WTC11 (cell line): ENCODE measurements around the gene SLC37A1. TPM values are rescaled to one million over a fixed set of nuclear protein-coding genes. Genes with fewer than 3 reads are reported as not detected.
A peak's percentile ranks its signal among the peaks of the same experiment; 100 is the strongest.

Source experiments
- ATAC-seq: fragments of 200-7000 bp; cut with Tn5 transposase; 2 replicates; pipeline ENCODE4 v1.10.0; 2021; ENCODE audit warnings: mild to moderate bottlenecking, moderate library complexity
- CTCF ChIA-PET: fragments of 300-600 bp; sonication (Branson Sonifier 250); formaldehyde crosslinking; loops from one replicate; lab custom pipeline; 2021; ENCODE audit warnings: antibody characterized with exemption; lab: Charles Lee
- POLR2A ChIA-PET: fragments of 350-600 bp; sonication (Branson Sonifier 250); formaldehyde crosslinking; loops from one replicate; lab custom pipeline; 2021; ENCODE audit warnings: antibody characterized with exemption; lab: Charles Lee
- DNase-seq: peaks from one replicate; pipeline ENCODE4 v3.0.0; 2021; ENCODE audit warnings: low spot score
- H3K27ac Mint-ChIP-seq: 2 replicates; pipeline ENCODE4 v1.8.0; 2021; ENCODE audit warnings: mixed read lengths
- H3K27me3 Mint-ChIP-seq: 2 replicates; pipeline ENCODE4 v1.8.0; 2021; ENCODE audit warnings: low read depth, mild to moderate bottlenecking, moderate library complexity, mixed read lengths
- H3K36me3 Mint-ChIP-seq: 2 replicates; pipeline ENCODE4 v1.8.0; 2021; ENCODE audit warnings: mixed read lengths
- H3K4me1 Mint-ChIP-seq: 2 replicates; pipeline ENCODE4 v1.8.0; 2022; ENCODE audit warnings: mixed read lengths
- H3K4me3 Mint-ChIP-seq: 2 replicates; pipeline ENCODE4 v1.8.0; 2021; ENCODE audit warnings: mild to moderate bottlenecking, moderate library complexity, mixed read lengths
- H3K9me3 Mint-ChIP-seq: 2 replicates; pipeline ENCODE4 v1.8.0; 2021; ENCODE audit warnings: mixed read lengths
- CREB1 ChIP-seq: sonication (generic); formaldehyde crosslinking; IDR thresholded peaks from 2 replicates; pipeline ENCODE4 v1.8.0; 2023; ENCODE audit warnings: mild to moderate bottlenecking, missing genetic modification reagents
- FOXP1 ChIP-seq: sonication (generic); formaldehyde crosslinking; IDR thresholded peaks from 2 replicates; pipeline ENCODE4 v1.8.0; 2022; ENCODE audit warnings: missing genetic modification reagents, mild to moderate bottlenecking, moderate library complexity, borderline replicate concordance
- GABPB1 ChIP-seq: sonication (generic); formaldehyde crosslinking; IDR thresholded peaks from 2 replicates; pipeline ENCODE4 v1.8.1; 2023; ENCODE audit warnings: mild to moderate bottlenecking, missing genetic modification reagents
- GRHL2 ChIP-seq: fragments of 250-450 bp; sonication (Bioruptor Pico); IDR thresholded peaks from 2 replicates; pipeline ENCODE4 v1.8.0; 2022; ENCODE audit warnings: mild to moderate bottlenecking, moderate library complexity; ENCODE audit not compliant: insufficient replicate concordance, severe bottlenecking
- NFYB ChIP-seq: sonication (generic); formaldehyde crosslinking; conservative IDR thresholded peaks from 2 replicates; pipeline ENCODE4 v1.8.0; 2022; ENCODE audit warnings: low read depth, missing genetic modification reagents
- TCF7 ChIP-seq: sonication (generic); formaldehyde crosslinking; IDR thresholded peaks from 2 replicates; pipeline ENCODE4 v1.8.0; 2022; ENCODE audit warnings: mild to moderate bottlenecking, low read depth, missing genetic modification reagents, moderate library complexity
- ZNF219 ChIP-seq: sonication (generic); formaldehyde crosslinking; IDR thresholded peaks from 2 replicates; pipeline ENCODE4 v1.8.0; 2023; ENCODE audit warnings: missing genetic modification reagents, mild to moderate bottlenecking, borderline replicate concordance
- ZNF396 ChIP-seq: fragments of 250-450 bp; sonication (Bioruptor Pico); IDR thresholded peaks from 2 replicates; pipeline ENCODE4 v1.8.0; 2021; ENCODE audit warnings: mild to moderate bottlenecking, moderate library complexity, borderline replicate concordance
- total RNA-seq: library from RNA; stranded (reverse); gene quantifications from 3 replicates; pipeline ENCODE4 v1.2.3, GENCODE V29; 2021
- TF ChIP-seq, protein P1 (sequence below): fragments of 250-450 bp; sonication (Bioruptor Pico); IDR thresholded peaks from 2 replicates; pipeline ENCODE4 v1.9.0; 2021; ENCODE audit warnings: mild to moderate bottlenecking, borderline replicate concordance
- TF ChIP-seq, protein P2 (sequence below): fragments of 250-450 bp; sonication (Bioruptor Pico); IDR thresholded peaks from 2 replicates; pipeline ENCODE4 v1.8.0; 2021; ENCODE audit warnings: mild to moderate bottlenecking
- TF ChIP-seq, protein P3 (sequence below): sonication (generic); formaldehyde crosslinking; IDR thresholded peaks from 2 replicates; pipeline ENCODE4 v1.8.1; 2023; ENCODE audit warnings: mild to moderate bottlenecking, missing genetic modification reagents, borderline replicate concordance

Gene SLC37A1
- total RNA-seq, 1 experiment from 2014 or later, result 22.7 TPM

DNA sequence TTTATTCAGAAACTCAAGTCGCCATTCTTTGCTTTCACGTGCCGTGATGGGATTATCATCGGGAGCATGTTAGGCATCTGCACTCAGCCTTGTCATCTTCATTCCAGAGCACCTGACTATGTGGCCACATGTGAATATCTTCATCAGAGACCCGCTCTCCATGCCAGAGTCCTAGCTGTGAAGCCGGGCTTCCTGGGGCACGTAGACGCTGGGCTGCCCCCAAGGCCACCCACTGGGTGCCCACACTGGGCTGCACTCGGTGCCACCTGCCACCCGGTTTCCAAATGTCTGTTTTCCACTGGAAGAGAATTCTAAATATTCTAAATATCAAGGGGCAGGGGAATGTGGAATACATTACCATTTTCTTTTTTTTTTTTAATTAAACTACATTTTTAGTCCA is 43.8 kb downstream of the SLC37A1 start (continued):
- TF ChIP-seq, protein P1, sequence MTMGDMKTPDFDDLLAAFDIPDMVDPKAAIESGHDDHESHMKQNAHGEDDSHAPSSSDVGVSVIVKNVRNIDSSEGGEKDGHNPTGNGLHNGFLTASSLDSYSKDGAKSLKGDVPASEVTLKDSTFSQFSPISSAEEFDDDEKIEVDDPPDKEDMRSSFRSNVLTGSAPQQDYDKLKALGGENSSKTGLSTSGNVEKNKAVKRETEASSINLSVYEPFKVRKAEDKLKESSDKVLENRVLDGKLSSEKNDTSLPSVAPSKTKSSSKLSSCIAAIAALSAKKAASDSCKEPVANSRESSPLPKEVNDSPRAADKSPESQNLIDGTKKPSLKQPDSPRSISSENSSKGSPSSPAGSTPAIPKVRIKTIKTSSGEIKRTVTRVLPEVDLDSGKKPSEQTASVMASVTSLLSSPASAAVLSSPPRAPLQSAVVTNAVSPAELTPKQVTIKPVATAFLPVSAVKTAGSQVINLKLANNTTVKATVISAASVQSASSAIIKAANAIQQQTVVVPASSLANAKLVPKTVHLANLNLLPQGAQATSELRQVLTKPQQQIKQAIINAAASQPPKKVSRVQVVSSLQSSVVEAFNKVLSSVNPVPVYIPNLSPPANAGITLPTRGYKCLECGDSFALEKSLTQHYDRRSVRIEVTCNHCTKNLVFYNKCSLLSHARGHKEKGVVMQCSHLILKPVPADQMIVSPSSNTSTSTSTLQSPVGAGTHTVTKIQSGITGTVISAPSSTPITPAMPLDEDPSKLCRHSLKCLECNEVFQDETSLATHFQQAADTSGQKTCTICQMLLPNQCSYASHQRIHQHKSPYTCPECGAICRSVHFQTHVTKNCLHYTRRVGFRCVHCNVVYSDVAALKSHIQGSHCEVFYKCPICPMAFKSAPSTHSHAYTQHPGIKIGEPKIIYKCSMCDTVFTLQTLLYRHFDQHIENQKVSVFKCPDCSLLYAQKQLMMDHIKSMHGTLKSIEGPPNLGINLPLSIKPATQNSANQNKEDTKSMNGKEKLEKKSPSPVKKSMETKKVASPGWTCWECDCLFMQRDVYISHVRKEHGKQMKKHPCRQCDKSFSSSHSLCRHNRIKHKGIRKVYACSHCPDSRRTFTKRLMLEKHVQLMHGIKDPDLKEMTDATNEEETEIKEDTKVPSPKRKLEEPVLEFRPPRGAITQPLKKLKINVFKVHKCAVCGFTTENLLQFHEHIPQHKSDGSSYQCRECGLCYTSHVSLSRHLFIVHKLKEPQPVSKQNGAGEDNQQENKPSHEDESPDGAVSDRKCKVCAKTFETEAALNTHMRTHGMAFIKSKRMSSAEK, result no peak
- TF ChIP-seq GABPB1 (CRISPR knock-in tag), result no peak
- no peak for TF ChIP-seq CREB1 (CRISPR knock-in tag)
- TF ChIP-seq, protein P2, sequence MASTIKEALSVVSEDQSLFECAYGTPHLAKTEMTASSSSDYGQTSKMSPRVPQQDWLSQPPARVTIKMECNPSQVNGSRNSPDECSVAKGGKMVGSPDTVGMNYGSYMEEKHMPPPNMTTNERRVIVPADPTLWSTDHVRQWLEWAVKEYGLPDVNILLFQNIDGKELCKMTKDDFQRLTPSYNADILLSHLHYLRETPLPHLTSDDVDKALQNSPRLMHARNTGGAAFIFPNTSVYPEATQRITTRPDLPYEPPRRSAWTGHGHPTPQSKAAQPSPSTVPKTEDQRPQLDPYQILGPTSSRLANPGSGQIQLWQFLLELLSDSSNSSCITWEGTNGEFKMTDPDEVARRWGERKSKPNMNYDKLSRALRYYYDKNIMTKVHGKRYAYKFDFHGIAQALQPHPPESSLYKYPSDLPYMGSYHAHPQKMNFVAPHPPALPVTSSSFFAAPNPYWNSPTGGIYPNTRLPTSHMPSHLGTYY, result no peak

DNA sequence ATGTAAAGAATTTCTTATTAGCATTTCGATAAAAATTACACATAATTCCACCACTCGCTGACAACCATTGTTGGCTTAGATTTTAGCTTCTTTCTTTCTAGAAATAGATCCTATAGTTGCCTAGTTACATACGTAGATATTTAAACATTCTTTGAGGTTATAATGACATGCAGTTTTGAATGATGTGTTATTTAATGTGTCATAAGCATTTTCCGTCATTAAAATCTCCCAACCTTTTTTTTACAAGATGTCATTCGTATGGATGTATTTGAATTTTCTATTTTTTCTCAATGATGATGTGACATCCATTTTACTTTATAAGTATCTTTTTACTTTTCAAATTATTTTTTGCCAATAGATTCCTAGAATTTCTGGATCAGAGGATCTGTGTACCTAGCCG is 44.7 kb downstream of the SLC37A1 start:
- Mint-ChIP-seq H3K9me3 (no peaks in the 10 kb centered on the region), H3K36me3 (peaks cover 18% of the 10 kb centered on the region)
- ATAC-seq, result no peak
- no peak for TF ChIP-seq ZNF396 (CRISPR knock-in tag)
- TF ChIP-seq ZNF219 (CRISPR knock-in tag), result no peak
- TF ChIP-seq GABPB1 (CRISPR knock-in tag), result no peak
- TF ChIP-seq FOXP1 (CRISPR knock-in tag), result no peak
- TF ChIP-seq, protein P3, sequence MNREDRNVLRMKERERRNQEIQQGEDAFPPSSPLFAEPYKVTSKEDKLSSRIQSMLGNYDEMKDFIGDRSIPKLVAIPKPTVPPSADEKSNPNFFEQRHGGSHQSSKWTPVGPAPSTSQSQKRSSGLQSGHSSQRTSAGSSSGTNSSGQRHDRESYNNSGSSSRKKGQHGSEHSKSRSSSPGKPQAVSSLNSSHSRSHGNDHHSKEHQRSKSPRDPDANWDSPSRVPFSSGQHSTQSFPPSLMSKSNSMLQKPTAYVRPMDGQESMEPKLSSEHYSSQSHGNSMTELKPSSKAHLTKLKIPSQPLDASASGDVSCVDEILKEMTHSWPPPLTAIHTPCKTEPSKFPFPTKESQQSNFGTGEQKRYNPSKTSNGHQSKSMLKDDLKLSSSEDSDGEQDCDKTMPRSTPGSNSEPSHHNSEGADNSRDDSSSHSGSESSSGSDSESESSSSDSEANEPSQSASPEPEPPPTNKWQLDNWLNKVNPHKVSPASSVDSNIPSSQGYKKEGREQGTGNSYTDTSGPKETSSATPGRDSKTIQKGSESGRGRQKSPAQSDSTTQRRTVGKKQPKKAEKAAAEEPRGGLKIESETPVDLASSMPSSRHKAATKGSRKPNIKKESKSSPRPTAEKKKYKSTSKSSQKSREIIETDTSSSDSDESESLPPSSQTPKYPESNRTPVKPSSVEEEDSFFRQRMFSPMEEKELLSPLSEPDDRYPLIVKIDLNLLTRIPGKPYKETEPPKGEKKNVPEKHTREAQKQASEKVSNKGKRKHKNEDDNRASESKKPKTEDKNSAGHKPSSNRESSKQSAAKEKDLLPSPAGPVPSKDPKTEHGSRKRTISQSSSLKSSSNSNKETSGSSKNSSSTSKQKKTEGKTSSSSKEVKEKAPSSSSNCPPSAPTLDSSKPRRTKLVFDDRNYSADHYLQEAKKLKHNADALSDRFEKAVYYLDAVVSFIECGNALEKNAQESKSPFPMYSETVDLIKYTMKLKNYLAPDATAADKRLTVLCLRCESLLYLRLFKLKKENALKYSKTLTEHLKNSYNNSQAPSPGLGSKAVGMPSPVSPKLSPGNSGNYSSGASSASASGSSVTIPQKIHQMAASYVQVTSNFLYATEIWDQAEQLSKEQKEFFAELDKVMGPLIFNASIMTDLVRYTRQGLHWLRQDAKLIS, result no peak
- TF ChIP-seq, all 79 proteins: peak for 0
- Mint-ChIP-seq H3K4me1 (peaks cover 12% of the 10 kb centered on the region), H3K4me3 (no peak overlapping the region), H3K27me3 (no peaks in the 10 kb centered on the region), H3K27ac (no peak overlapping the region)
- CTCF ChIA-PET, result interaction anchor here (1.0 kb wide), 1 partner anchor 35 kb away, joined by 3 read pairs; no protein-coding TSS in a partner anchor
- POLR2A ChIA-PET, result no interaction called here
- no peak for DNase-seq

DNA sequence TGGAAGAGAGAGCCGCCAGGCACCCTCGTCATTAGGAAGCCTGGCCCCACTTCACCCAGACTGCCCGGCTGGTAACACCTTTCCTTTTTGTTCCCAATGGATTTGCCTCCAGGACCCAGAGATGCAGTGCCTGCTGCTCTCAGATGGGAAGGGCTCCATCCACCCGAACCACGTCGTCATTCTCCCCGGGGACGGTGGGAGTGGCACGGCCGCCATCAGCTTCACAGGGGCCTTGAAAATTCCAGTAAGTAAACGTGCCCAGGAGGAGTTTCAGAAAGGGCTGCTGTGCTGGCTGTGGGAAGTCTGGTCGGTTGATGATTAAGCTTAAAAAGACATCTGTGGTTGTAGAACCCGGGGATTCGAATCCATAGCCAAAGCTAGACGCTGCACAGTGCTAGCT is 45.2 kb downstream of the SLC37A1 start:
- DNase-seq (peak; percentile 5), ATAC-seq (no peak)
- H3K27ac Mint-ChIP-seq, result no peak overlapping the region
- H3K4me1 Mint-ChIP-seq, result peaks cover 7% of the 10 kb centered on the region
- H3K36me3 Mint-ChIP-seq, result peaks cover 23% of the 10 kb centered on the region
- POLR2A ChIA-PET, result no interaction called here
- TF ChIP-seq TCF7 (CRISPR knock-in tag) (no peak), NFYB (CRISPR knock-in tag) (no peak), GRHL2 (CRISPR knock-in tag) (no peak), GABPB1 (CRISPR knock-in tag) (no peak)
- no peaks in the 10 kb centered on the region for H3K27me3 Mint-ChIP-seq
- no peaks in the 10 kb centered on the region for H3K9me3 Mint-ChIP-seq
- CTCF ChIA-PET, result interaction anchor here (1.0 kb wide), 1 partner anchor 34 kb away, joined by 3 read pairs; no protein-coding TSS in a partner anchor
- no peak overlapping the region for H3K4me3 Mint-ChIP-seq
